OCI-LY3 (cell line): ENCODE data around the gene CFAP157.

Experiments used
- CTCF ChIP-seq: fragments of 200-600, 300-600 bp; sonication (generic); IDR thresholded peaks from 2 replicates; pipeline ENCODE4 v1.5.1; 2014; ENCODE audit warnings: antibody characterized with exemption, low read length, low read depth
- EZH2phosphoT487 ChIP-seq: fragments of 200-600 bp; shearing (Covaris generic); IDR thresholded peaks from 2 replicates; pipeline ENCODE4 v1.6.1; 2018; ENCODE audit warnings: antibody characterized with exemption, mixed run types, low read depth

DNA sequence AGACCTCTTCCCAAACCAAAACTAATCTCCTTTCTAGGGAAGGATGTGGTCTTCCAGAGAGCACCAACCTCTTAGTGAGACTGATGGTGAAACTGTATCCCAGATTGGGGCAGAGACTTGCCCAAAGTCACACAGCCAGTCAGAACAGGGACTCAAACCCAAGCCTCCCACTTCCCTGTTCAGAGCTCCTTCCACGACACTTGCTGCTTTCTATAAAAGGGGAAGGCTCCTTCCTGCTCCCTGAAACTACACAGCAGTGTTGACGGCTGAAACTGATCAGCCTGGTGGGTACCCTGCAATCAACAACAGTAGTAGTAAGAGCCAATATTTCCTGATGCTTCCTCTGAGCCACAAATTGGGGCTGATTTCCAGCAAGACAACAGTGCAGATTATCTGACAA is 26.8 kb downstream of the CFAP157 start:
- TF ChIP-seq CTCF (no peak), EZH2phosphoT487 (no peak)
